ENCODE measurements around the gene ALX4. TPM values are rescaled to one million over a fixed set of nuclear protein-coding genes. Genes with fewer than 3 reads are reported as not detected.

Gene ALX4
- total RNA-seq, 1 experiment from 2014 or later = 0.08 TPM

DNA sequence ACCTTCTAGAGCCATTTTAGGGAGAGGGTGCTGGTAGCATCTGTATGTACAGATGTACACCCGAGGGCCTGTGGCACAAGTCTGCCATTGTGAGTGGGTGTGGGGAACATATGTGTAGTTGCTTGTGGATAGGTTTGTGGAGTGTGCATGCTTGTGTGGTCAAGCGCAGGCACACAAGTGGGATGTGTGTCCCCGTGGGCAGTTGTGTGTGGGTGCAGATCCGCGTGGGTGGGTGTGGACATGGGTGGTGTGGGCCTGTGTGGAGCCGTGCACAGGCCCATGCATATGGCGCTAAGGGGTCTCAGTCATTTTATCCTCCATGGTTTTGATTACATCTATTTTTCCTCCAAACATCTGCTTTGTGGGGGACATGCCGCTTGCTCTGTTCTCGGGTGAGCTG, 28.8 kb downstream of the ALX4 start:
- in situ Hi-C loops (cut with HindIII; ENCODE audit: low pct_unique_long_range_greater_than_20kb, low sequenced_read_pairs) = no loop called here

GRCh38 chr11:44280257-44280656, 29.7 kb downstream of the ALX4 start:
- no peak for DNase-seq (ENCODE audit: low read depth, low spot score)
- in situ Hi-C loops (cut with HindIII; ENCODE audit: low pct_unique_long_range_greater_than_20kb, low sequenced_read_pairs) = no loop called here

More for the DNA sequence above, 28.8 kb downstream of the ALX4 start:
- no peak for DNase-seq (ENCODE audit: low read depth, low spot score)

DNA sequence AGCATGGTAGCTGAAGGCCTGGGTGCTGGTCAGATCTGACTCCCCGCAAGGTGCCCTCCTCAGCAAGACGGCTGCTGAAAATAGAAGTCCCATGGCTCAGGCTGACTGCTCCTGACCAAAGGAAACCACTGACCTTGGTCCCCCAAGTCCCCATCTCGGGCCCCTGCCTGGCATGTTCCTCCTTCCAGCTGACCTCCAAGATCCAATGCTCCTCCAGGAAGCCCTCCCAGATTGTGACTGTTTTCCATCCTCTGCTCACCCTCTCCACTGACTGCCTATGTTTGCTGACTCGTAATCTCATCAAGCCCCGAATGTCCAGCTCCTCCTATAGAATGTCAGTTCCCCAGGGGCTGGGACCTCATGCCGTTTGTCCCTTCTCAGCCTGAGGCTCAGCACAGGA, 30.5 kb downstream of the ALX4 start:
- in situ Hi-C loops (cut with HindIII; ENCODE audit: low pct_unique_long_range_greater_than_20kb, low sequenced_read_pairs) = no loop called here
- no peak for DNase-seq (ENCODE audit: low read depth, low spot score)

- in situ Hi-C loops (cut with HindIII; ENCODE audit: low pct_unique_long_range_greater_than_20kb, low sequenced_read_pairs) = no loop called here
- DNase-seq (ENCODE audit: low read depth, low spot score) = no peak
These were observed 32.5 kb downstream of the ALX4 start for GRCh38 chr11:44277196-44278090.

DNA sequence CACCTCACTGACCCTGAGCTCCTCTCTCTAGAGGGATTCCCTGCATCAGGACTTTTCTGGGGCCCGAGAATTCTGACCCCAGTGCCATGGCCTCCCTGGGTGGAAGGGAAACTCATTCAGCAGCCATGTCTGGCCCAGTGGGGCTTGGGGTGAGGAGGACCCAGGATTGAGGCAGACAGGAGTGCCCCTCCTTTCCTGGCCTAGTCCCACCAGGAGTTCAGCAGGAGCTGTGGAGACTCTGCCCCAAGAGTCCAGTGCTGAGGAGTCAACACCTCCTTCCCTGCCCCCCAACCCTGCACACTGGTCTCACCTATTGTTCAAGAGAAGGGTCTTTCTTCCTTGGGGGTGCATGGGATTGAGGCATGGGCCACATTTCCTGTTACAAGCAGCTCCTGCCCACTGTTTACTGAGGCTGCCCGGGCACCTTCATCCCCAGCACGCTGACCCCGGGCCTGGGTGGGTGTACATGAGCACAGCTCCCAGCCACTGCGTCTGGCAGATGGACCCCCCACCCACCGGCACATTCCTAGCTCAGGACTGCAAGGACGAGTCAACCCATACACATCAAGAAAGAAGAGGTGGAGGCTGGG, 33.9 kb downstream of the ALX4 start:
- in situ Hi-C loops (cut with HindIII; ENCODE audit: low pct_unique_long_range_greater_than_20kb, low sequenced_read_pairs) = no loop called here
- DNase-seq (ENCODE audit: low read depth, low spot score) = no peak

DNA sequence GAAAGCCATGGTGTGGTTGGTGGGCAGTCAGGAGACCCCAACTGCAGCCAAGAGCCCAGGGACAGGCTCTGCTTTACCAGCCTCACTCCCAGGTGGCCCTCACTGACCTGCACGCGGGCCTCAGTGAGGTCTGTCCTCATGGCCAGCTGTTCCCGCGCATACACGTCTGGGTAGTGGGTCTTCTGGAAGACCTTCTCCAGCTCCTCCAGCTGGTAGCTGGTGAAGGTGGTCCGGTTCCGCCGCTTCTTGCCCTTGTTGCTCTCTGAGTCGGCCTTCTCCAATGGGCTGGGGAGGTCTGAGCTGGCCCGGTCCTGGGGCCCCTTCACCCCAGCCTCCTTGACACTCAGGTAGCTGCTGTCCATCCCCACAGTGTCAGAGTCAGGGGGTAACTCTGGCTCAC, 34.7 kb downstream of the ALX4 start:
- DNase-seq (ENCODE audit: low read depth, low spot score) = no peak
- in situ Hi-C loops (cut with HindIII; ENCODE audit: low pct_unique_long_range_greater_than_20kb, low sequenced_read_pairs) = no loop called here

DNA sequence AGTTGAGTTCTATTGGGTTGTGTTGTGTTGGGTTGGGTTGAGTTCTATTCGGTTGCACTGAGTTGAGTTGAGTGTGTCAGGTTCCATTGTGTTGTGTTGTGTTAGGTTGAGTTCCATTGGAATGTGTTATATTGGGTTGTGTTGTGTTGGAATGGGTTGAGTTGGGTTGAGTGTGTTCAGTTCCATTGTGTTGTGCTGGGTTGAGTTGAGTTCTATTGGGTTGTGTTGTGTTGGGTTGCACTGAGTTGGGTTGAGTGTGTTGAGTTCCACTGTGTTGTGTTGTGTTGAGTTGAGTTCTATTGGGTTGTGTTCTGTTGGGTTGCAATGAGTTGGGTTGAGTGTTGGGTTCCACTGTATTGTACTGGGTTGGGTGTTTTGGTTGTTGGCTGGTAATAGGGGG, 35.5 kb downstream of the ALX4 start:
- in situ Hi-C loops (cut with HindIII; ENCODE audit: low pct_unique_long_range_greater_than_20kb, low sequenced_read_pairs) = no loop called here

DNA sequence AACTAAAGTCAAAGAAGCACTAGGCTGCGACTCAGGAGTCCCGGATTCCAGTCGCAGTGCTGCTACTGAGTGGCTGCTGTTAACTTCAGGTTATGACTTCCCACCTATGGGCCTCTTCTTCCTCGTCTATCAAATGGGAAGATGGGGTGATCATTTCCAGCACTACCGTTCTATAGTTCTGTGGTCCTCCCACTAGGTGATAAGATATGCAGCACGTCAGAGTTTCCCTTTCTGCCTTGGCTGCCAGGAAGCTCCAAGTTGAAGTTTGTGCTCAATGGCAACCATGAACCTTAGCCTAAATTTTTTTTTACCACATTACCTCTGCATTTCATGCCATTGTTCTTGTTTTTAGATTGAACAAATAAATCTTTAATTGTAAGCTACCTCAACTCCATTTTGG, 38.7 kb downstream of the ALX4 start:
- DNase-seq (ENCODE audit: low read depth, low spot score) = no peak

More for the DNA sequence above, 35.5 kb downstream of the ALX4 start:
- DNase-seq (ENCODE audit: low read depth, low spot score) = no peak

GRCh38 chr11:44270403-44271273, 39.3 kb downstream of the ALX4 start:
- DNase-seq (ENCODE audit: low read depth, low spot score) = no peak
- in situ Hi-C loops (cut with HindIII; ENCODE audit: low pct_unique_long_range_greater_than_20kb, low sequenced_read_pairs) = no loop called here

More for the DNA sequence above, 38.7 kb downstream of the ALX4 start:
- in situ Hi-C loops (cut with HindIII; ENCODE audit: low pct_unique_long_range_greater_than_20kb, low sequenced_read_pairs) = no loop called here

GRCh38 chr11:44269369-44270351, 40.3 kb downstream of the ALX4 start:
- no peak for DNase-seq (ENCODE audit: low read depth, low spot score)
- in situ Hi-C loops (cut with HindIII; ENCODE audit: low pct_unique_long_range_greater_than_20kb, low sequenced_read_pairs) = no loop called here

DNA sequence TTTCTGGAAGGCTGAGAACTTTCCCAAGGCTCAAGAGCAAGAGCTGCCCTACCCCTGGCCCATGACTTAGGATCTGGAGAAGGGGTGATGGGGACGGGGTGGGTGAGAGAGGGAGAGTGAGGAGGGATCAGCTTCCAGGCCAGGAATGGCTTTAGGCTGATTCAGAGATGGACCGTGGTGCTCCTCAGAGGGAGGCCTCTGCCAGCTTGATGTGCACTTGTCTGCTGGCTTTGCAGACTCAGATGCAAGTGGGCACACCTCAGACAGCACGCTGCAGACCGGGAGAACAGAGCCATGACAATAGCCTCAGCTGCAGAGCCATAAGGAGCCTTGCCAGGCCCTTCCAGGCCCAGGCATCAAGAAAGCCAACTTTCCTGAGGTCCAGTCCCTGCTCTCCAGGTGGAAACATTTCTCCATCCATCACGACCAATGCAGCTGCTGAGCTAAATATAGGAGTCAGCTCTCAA, 41.3 kb downstream of the ALX4 start:
- no peak for DNase-seq (ENCODE audit: low read depth, low spot score)
- in situ Hi-C loops (cut with HindIII; ENCODE audit: low pct_unique_long_range_greater_than_20kb, low sequenced_read_pairs) = no loop called here

DNA sequence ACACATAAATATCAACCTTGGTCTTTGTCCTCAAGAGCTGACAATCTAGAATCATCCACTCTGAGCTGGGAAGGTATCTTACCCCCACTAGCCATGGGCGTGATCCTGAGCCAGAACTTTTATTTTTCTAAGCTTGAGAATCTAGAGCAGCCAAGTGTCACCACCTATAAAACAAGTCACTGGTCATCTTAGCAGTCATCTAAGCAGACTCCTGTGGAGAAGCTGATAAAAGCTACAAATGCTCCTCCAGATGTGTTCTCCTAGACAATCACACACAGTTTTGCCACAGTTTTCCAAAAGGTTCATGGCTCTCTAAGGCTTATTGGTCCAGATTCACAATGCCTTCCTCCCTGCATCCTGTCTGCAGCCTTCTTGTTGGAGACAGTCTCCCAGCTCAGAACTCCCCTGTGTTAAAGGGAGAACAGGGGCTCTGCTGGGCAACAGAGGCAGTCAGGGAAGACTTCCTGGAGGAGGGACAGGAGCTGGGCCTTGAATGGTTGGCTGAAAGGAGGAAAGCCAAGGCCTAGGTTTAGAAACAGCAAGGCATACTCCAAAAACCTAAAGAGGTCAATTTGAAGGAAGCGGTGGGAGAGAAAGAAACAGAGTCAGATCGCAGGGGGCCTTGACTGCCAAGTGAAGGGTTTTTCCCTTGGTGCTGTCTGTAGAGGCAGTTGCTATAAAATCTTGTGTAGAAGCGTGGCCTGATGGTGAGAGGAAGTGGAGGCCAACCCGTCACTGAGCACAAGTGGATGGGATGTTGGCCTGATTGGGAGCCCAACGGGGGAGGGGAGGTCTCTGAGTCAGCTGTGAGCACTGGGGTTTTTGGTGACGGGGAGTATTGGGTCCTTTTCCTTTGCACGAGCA, 42.0 kb downstream of the ALX4 start:
- DNase-seq (ENCODE audit: low read depth, low spot score) = no peak
- in situ Hi-C loops (cut with HindIII; ENCODE audit: low pct_unique_long_range_greater_than_20kb, low sequenced_read_pairs) = no loop called here

DNA sequence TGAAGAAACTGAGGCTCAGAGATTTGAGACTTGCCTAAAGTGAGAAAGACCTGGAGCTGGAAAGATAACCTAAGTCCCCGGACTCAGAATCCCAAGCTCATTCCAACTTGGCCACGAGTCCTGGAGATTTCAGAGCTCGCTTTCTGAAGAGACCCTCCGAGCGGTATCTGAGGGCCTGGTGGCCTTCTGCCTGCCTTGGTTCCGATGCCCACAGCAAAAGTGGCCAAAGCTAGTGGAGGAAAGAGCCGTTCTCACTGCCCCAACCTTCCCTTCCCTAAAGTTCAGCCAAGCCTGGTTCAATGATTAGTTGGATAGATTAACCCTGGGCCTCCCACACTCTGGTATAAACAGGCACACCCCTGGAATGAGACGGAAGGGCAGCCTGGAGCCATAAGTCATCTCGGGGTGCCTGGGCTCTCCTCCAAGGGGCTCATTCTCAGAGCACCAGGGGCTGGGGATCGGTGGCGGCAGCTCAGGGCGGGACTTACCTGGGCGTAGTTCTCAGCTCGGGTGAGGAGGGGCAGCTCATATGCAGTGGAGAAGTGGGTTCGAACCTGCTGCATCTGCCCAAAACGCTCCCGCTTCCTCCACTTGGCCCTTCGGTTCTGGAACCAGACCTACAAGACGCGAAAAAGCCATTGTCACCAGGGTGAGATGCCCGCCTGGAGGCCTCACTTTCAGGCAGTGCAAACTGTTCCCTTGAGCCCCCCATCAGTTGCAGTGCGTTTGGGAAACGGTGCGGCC, 42.8 kb downstream of the ALX4 start:
- DNase-seq (ENCODE audit: low read depth, low spot score) = no peak
- in situ Hi-C loops (cut with HindIII; ENCODE audit: low pct_unique_long_range_greater_than_20kb, low sequenced_read_pairs) = no loop called here

- DNase-seq (ENCODE audit: low read depth, low spot score) = no peak
- in situ Hi-C loops (cut with HindIII; ENCODE audit: low pct_unique_long_range_greater_than_20kb, low sequenced_read_pairs) = no loop called here
These were observed 43.7 kb downstream of the ALX4 start for GRCh38 chr11:44266056-44266780.

DNA sequence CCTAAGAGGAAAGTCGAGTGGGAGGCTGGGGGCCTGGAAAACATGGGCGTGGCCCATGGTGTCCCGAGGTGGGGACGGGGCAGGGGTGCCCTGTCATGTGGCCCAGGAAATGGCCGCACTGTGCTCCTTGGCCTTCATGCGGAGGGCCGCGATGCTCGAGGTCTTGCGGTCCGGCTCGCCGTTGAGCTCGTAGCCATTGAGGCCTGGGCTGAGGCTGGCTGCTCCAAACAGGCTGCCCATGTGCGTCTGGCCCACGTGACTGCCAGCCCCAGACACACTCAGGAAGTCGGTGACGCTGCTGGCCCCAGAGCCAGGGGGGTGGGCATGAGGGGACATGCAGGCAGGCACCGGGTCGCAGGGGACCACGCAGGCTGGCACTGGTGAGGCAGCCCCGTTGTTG, 45.2 kb downstream of the ALX4 start:
- DNase-seq (ENCODE audit: low read depth, low spot score) = no peak
- in situ Hi-C loops (cut with HindIII; ENCODE audit: low pct_unique_long_range_greater_than_20kb, low sequenced_read_pairs) = no loop called here

All from SK-MEL-5 (cell line).